GM18519 (cell line): Measurements from ENCODE around the gene GRIA1.

ENCODE experiments used
- ATAC-seq: cut with Tn5 transposase; IDR thresholded peaks from one replicate; pipeline ENCODE4 v1.9.1; 2021; ENCODE audit warnings: mild to moderate bottlenecking, moderate library complexity; ENCODE audit not compliant: unreplicated experiment, low FRiP score

GRIA1 gene

GRCh38 chr5:153496835-153497234, 6.4 kb downstream of the GRIA1 start:
- no peak for ATAC-seq

GRCh38 chr5:153498516-153498915, 8.0 kb downstream of the GRIA1 start:
- no peak for ATAC-seq

DNA sequence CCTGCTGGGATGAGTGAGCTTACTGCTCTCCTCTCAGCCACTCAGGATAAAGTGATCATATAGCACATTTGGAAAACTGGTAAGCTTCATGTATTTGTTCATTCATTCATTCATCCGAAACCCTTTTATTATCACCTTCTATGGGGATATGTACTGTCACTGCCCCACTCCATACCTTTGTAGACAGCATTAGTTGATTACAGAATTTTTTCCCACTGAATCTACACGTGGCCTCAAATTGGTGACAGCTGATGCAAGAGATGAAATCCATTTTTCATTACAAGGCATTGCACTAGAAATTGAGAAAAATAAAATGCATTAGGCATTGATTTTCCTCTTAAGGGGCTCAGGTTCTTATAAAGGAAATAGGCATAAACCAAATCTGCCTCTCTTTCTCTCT, 9.7 kb downstream of the GRIA1 start:
- no peak for ATAC-seq

GRCh38 chr5:153504726-153505125, 14.3 kb downstream of the GRIA1 start:
- no peak for ATAC-seq

GRCh38 chr5:153508700-153509099, 18.2 kb downstream of the GRIA1 start:
- ATAC-seq = no peak

DNA sequence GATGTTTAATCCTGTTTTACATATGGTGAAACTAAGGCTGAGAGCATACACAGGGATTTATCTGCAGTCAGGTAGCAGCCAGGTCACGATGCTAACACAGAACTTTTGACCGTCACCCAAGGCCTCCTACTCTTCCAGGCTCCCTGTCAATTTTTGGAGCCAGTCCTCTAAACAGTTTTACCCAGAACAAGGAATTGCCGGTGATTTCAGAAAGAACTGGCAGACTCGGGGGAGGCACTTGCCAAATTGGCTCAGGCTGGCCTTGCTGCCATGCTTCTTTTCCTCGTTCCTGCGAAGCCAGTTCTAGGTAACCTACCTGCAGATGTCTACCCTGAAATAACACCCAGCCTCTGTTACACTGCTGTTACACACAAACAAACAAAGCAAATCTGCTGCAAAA, 21.2 kb downstream of the GRIA1 start:
- ATAC-seq = no peak

DNA sequence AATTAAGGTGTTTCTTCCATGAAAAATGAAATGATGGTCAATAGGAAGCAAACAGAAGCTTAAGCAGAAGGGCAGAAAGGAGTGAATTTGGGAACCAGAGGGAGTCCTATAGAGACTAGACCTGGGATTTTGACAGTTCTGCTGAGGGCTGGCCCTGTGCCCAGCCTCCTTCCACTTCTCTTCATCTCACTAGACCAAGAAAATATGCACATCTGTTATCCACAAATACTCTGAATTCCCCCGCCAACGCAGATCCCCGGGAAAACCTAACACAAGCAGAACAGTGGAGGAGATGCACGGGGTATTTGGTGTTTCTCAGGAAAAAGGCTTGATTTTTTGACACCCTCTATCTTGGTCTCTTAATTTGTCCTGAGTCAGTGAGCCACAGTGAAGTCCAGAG, 22.7 kb downstream of the GRIA1 start:
- no peak for ATAC-seq

DNA sequence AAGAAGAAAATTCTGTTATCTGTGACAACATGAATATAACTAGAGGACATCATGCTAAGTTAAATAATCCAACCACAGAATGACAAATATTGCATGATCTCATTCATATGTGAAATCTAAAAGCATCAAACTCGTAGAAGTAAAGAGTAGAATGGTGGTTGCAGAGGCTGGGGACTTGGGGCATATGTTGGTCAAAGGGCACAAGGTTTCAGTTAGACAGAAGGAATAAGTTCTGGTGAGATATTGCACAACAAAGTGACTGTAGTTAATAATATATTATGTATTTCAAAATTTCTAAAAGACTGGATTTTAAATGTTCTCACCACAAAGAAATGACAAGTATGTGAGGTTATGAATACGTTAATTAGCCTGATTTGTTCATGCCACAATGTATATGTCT, 24.8 kb downstream of the GRIA1 start:
- ATAC-seq = no peak

DNA sequence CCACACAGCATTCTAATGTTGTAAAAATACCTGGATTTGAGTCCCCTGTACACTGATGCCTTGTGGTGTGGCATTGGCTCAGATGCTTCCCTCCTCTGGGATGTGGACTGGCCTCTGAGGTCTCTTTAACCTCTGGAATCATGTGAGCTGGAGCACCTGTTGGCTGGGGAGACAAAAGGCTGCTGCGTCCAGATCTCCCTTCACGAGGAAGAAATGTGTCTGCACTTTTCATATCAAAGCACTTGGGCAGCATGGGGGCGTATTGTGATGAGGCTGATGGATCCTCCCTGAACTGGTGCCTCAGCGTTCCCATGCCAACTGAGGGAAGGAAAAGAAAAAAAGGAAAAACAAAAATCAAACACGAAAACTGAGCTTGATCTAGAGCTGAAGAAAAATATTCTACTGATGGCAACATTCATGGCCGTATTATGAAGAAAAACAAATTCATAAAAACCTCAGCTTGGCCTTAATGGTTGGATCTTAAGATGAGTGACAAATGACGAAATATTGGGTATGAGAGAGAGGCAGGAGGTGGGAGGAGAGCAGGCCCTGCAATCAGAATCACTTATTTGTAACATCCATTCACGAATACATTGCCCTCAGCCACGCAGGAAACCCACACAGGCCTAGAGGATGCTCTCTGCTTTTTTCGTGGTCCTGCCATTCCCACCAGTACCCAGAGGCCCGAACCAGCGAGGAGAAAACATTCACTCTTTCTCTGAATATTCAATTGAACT, 26.2 kb downstream of the GRIA1 start:
- no peak for ATAC-seq

GRCh38 chr5:153517241-153517611, 26.8 kb downstream of the GRIA1 start:
- no peak for ATAC-seq

DNA sequence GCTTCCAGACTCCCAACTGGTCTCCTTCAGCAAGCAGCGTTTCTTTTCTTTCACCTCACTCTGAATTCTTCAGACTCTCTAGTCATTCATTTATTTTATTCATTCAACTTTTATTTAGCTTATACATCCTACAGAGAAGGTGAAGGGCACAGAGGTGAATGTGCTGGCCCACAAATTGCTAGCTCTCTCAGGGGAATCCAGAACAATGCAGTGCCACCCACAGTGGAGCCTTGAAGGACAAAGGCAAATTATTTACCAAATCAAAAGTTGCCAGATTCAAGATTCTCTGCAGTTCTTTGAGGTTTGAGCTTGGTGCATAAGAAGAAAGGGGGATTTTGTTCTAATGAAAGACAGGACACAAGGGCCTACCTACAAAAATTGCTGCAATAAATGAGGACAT, 29.7 kb downstream of the GRIA1 start:
- no peak for ATAC-seq

- no peak for ATAC-seq
Observed at GRCh38 chr5:153520952-153521351, 30.5 kb downstream of the GRIA1 start.

- no peak for ATAC-seq
Observed at GRCh38 chr5:153523211-153523610, 32.7 kb downstream of the GRIA1 start.

DNA sequence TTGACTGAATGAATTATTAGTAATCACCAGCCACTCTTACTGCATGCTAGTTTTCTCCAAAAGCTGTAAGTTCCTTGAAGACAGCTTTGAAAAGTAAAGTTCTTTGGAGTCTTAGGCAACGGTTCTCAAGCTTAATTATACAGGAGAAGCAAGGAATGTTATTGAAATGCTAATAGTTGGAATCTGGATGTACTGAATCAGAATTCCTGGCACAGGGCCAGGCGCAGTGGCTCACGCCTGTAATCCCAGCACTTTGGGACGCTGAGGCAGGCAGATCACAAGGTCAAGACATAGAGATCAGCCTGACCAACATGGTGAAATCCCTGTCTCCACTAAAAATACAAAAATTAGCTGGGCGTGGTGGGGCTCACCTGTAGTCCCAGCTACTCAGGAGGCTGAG, 33.4 kb downstream of the GRIA1 start:
- ATAC-seq = no peak

DNA sequence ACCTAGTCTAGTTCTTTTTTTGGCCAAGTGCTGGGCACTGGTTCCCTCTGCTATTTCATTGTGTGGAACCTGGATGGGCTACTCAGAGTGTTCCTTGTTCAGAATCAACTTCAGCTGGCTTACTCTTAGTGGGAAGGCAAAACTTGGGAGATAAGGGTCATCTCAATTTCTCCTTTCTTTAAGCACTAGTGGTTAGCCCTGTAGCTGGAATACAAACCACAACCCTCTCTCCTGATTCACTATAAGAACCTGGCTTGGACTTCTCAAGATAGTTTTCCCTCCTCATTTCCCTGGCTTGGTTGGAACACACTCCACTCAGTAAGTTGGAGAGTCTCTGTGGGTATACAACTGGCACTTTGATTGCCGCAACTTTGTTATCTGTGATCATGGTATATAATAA, 35.1 kb downstream of the GRIA1 start:
- ATAC-seq = no peak

GRCh38 chr5:153530357-153531143, 40.1 kb downstream of the GRIA1 start:
- ATAC-seq = no peak

DNA sequence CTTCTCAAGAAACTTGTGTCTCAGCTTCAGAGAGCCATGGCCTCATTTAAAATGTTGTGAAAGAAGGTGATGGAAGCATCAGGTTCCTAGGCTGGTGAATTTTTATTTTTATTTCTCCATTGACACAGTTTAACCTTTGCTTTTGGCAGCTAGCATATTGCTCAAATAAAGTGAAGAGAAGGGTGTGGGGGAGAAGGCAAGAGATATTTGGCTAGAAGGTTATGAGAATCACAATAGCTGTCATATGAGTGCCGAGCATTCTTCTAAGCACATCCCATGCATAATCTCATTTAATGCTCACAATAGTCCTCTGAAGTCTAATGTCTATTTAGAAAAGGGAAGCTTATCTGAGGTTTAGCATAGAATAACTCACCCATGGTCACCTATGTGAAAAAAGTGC, 43.1 kb downstream of the GRIA1 start:
- ATAC-seq = no peak

- ATAC-seq = no peak
Observed at GRCh38 chr5:153534102-153534501, 43.6 kb downstream of the GRIA1 start.

DNA sequence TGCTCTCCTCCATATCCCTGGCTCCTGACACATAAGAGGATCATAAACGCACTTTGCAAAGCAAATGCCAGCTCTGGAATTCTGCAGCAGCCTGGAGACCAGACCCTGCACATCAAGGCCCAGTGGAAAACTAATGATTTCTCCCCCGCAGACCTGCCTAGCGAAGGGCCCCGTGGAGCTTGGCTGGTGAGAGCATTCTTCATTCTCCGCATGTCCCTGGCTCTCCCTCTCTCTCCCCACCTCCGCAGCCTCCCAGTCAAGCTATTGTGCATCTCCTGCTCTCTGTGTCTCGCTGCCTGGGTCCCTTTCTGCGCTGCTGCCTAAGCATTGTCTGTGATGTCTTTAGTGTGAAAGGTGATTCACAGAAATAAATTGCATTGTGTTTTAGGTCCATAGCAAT, 46.7 kb downstream of the GRIA1 start:
- ATAC-seq = no peak

- ATAC-seq = no peak
Observed at GRCh38 chr5:153539983-153540382, 49.5 kb downstream of the GRIA1 start.

DNA sequence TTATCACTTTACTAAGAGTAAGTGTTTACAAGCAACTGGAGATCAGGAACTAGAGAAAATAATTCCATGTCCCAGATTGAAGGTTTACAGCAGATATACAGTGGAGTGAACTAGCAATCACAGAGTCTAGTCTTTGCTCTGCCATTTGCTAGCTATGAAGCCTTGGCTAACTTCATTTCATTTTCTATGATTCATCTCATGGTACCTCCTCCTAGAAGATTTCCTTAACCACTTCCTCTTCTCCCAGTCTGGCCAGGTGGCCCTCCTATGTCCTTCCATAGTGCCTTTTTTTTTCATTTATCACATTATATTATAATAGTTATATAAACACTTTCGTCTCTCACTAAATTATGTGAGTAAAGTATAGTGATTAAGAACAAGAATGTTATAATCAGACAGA, 52.1 kb downstream of the GRIA1 start:
- ATAC-seq = no peak

DNA sequence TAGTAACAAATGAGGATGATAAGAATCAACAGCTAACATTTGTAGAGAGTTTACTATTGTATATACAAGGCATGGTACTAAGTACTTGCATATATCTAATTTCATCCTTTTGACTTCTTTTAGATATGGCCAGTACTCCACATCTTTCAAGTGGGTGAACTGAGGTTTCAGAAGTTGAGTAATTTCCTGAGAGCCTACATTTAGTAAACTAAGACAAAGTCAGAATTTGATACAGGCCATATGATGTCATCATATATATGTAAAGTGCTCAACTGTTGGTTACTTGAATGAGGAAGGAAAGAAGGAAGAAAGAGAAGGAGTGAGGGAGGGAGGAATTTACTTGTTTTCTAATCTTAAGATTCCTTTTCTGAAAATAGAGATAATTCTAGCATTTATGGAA, 52.8 kb downstream of the GRIA1 start:
- ATAC-seq = no peak
